Mesothelial cell of epicardium (in vitro differentiated cells): ENCODE results near the gene SAMD13. TPM values are rescaled to one million over a fixed set of nuclear protein-coding genes. Genes with fewer than 3 reads are reported as not detected.

Source experiments
- DNase-seq, 2 experiments: peaks; one replicate each; pipeline ENCODE4 v3.0.0; 2021; ENCODE audit warnings: low spot score in 2 of 2; ENCODE audit not compliant: unreplicated experiment in 2 of 2
- H3K27ac Mint-ChIP-seq: 2 replicates; pipeline ENCODE4 v1.8.0; 2021; ENCODE audit warnings: mixed read lengths
- H3K27me3 Mint-ChIP-seq: 2 replicates; pipeline ENCODE4 v1.8.0; 2021; ENCODE audit warnings: low read depth, mixed read lengths
- H3K36me3 Mint-ChIP-seq: 2 replicates; pipeline ENCODE4 v1.8.0; 2021; ENCODE audit warnings: mixed read lengths
- H3K4me1 Mint-ChIP-seq: 2 replicates; pipeline ENCODE4 v1.8.0; 2021; ENCODE audit warnings: mixed read lengths
- H3K4me3 Mint-ChIP-seq: 2 replicates; pipeline ENCODE4 v1.8.0; 2021; ENCODE audit warnings: mild to moderate bottlenecking, moderate library complexity, mixed read lengths
- H3K9me3 Mint-ChIP-seq: 2 replicates; pipeline ENCODE4 v1.8.0; 2021; ENCODE audit warnings: mixed read lengths
- total RNA-seq: library from RNA; stranded (reverse); gene quantifications from 3 replicates; pipeline ENCODE4 v1.2.1, GENCODE V29; 2021
- TF ChIP-seq, protein P1 (sequence below): fragments of 200-600 bp; sonication (generic); IDR thresholded peaks from one replicate; pipeline ENCODE4 v1.5.0; 2021; ENCODE audit warnings: antibody characterized with exemption; ENCODE audit not compliant: unreplicated experiment

The SAMD13 gene
- total RNA-seq, 1 donor from 2014 or later = 3.6 TPM

GRCh38 chr1:84370831-84371394 is 69.4 kb downstream of the SAMD13 start:
- Mint-ChIP-seq H3K27me3 (no peaks in the 10 kb centered on the region), H3K27ac (no peak overlapping the region), H3K4me3 (no peak overlapping the region), H3K4me1 (no peaks in the 10 kb centered on the region), H3K9me3 (peaks cover 21% of the 10 kb centered on the region), H3K36me3 (peaks cover 3% of the 10 kb centered on the region)
- no peak for DNase-seq
- TF ChIP-seq, protein P1, sequence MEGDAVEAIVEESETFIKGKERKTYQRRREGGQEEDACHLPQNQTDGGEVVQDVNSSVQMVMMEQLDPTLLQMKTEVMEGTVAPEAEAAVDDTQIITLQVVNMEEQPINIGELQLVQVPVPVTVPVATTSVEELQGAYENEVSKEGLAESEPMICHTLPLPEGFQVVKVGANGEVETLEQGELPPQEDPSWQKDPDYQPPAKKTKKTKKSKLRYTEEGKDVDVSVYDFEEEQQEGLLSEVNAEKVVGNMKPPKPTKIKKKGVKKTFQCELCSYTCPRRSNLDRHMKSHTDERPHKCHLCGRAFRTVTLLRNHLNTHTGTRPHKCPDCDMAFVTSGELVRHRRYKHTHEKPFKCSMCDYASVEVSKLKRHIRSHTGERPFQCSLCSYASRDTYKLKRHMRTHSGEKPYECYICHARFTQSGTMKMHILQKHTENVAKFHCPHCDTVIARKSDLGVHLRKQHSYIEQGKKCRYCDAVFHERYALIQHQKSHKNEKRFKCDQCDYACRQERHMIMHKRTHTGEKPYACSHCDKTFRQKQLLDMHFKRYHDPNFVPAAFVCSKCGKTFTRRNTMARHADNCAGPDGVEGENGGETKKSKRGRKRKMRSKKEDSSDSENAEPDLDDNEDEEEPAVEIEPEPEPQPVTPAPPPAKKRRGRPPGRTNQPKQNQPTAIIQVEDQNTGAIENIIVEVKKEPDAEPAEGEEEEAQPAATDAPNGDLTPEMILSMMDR = no peak

DNA sequence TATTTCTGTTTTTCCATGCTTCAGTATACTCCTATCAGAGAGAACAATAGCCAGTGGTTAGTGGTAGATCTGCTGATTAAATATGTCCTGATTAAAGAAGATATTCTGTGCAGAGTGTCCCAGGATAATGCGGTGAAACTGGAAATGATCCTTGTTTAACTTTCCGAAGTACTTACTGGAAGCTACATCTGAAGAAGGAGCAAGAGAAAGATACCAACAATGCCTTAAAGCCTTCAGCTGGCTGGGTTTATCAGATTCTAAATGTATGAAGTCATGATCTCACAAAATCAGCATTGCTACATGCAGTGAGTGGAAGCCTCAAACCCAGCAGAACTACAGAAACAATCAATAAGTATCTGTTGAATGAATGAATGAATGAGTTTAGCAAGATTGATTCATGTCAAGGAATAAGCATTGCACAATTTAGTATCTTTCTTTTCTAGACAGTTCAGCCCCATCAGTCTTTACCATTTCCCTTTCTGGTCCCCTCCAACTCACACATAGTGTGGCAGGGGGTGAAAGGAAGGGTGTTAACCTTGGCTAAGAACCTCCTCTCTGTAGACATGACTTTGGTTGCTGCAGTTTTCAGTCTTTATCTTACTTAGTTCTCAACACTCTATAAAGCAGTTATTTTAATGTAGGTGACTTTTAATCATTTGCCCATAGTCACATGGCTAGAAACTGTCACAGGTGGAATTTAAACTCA is 72.1 kb downstream of the SAMD13 start:
- Mint-ChIP-seq H3K4me1 (peaks cover 4% of the 10 kb centered on the region), H3K36me3 (no peaks in the 10 kb centered on the region), H3K27me3 (no peaks in the 10 kb centered on the region), H3K9me3 (peaks cover 14% of the 10 kb centered on the region), H3K4me3 (no peak overlapping the region), H3K27ac (no peak overlapping the region)
- no peak for DNase-seq
- TF ChIP-seq, protein P1 = no peak

GRCh38 chr1:84374991-84375696 is 73.6 kb downstream of the SAMD13 start:
- H3K36me3 Mint-ChIP-seq = no peaks in the 10 kb centered on the region
- H3K27ac Mint-ChIP-seq = no peak overlapping the region
- DNase-seq = no peak
- H3K9me3 Mint-ChIP-seq = peaks cover 5% of the 10 kb centered on the region
- no peak overlapping the region for H3K4me3 Mint-ChIP-seq
- peaks cover 4% of the 10 kb centered on the region for H3K4me1 Mint-ChIP-seq
- TF ChIP-seq, protein P1 = no peak
- no peaks in the 10 kb centered on the region for H3K27me3 Mint-ChIP-seq

DNA sequence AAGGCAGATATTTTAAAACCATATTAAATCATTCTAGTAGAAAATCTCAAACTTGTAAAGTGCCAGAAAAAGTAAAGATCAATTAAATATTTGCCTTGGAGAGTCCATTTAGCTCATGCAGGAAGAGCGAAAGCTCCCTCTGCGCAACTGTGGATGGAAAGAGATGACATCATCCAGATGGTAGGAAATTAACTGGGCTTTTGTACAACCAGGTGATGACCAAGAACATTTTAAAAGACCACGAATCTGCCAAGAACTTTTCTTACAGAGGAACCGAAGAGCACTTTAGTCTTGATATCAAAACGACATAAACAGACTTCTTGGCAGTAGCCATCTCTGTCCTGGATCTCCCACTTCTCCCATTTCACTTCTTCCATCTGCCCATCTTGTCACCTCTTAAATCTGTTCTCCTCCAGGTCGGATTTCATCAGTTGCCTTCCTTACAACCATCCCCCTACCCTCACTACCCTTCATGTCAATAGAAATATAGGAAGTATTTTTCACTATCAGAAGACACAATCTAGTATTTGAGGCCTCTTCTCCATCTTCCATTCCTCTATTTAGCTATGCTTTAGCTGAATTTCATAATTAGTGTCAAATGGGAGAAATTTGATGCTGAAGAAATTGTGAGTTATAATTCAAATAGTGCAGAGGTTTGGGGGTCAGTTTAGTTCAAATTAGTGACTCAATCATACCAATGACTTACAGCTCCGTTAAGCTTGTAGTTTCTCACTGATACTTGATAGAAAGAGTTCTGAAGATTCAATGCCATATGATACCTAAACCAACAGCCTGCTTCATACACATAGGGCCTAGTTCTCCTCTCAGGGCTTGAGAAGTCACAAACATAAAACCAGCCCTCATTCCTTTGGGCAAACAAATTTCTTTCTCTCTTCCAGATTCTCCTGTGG is 74.7 kb downstream of the SAMD13 start:
- peaks cover 5% of the 10 kb centered on the region for H3K9me3 Mint-ChIP-seq
- H3K4me1 Mint-ChIP-seq = peaks cover 4% of the 10 kb centered on the region
- no peaks in the 10 kb centered on the region for H3K36me3 Mint-ChIP-seq
- no peak for DNase-seq
- TF ChIP-seq, protein P1 = no peak
- no peaks in the 10 kb centered on the region for H3K27me3 Mint-ChIP-seq
- no peak overlapping the region for H3K4me3 Mint-ChIP-seq
- no peak overlapping the region for H3K27ac Mint-ChIP-seq

- Mint-ChIP-seq H3K27ac (no peak overlapping the region), H3K27me3 (no peaks in the 10 kb centered on the region), H3K9me3 (peaks cover under 1% of the 10 kb centered on the region), H3K4me3 (no peak overlapping the region), H3K4me1 (peaks cover 10% of the 10 kb centered on the region), H3K36me3 (no peaks in the 10 kb centered on the region)
- TF ChIP-seq, protein P1 = no peak
- no peak for DNase-seq
These were observed 76.1 kb downstream of the SAMD13 start for GRCh38 chr1:84377480-84378095.
